Natural killer cell (primary cell): ENCODE measurements around the gene MED13. TPM values are rescaled to one million over a fixed set of nuclear protein-coding genes. Genes with fewer than 3 reads are reported as not detected.

ENCODE experiments used
- ATAC-seq, 3 donors: fragments of 150-1000 bp in 2 of 3; fragments of 200-7000 bp in 1 of 3; cut with Tn5 transposase; 1 replicate in 1 of 3; 2 replicates in 2 of 3; pipeline ENCODE4 v1.10.0; 2021; ENCODE audit warnings: mild to moderate bottlenecking in 2 of 3, moderate library complexity in 2 of 3
- DNase-seq, 2 donors: peaks; one replicate each; pipeline versions ENCODE4 v3.0.0 to v3.0.0-alpha.2; 2013 to 2021; ENCODE audit warnings: mixed read lengths in 1 of 2
- H3K27ac ChIP-seq: one replicate; pipeline ENCODE4 v1.5.1; 2013; ENCODE audit warnings: mild to moderate bottlenecking, low read length
- H3K27me3 ChIP-seq: one replicate; pipeline ENCODE4 v1.6.1; 2013; ENCODE audit warnings: low read length; ENCODE audit not compliant: control insufficient read depth, insufficient read depth
- H3K36me3 ChIP-seq: one replicate; pipeline ENCODE4 v1.6.1; 2013; ENCODE audit warnings: low read length; ENCODE audit not compliant: control insufficient read depth, insufficient read depth
- H3K4me1 ChIP-seq: one replicate; pipeline ENCODE4 v1.6.1; 2013; ENCODE audit warnings: low read length; ENCODE audit not compliant: control insufficient read depth, insufficient read depth
- H3K4me3 ChIP-seq: one replicate; pipeline ENCODE4 v1.5.1; 2013; ENCODE audit warnings: low read length
- H3K9me3 ChIP-seq: one replicate; pipeline ENCODE4 v1.6.1; 2013; ENCODE audit warnings: low read length; ENCODE audit not compliant: control insufficient read depth, insufficient read depth
- H3K27ac Mint-ChIP-seq, 2 donors: one replicate each; pipeline ENCODE4 v1.8.0; 2022; ENCODE audit warnings: mild to moderate bottlenecking in 2 of 2, mixed read lengths in 2 of 2, moderate library complexity in 1 of 2
- H3K27me3 Mint-ChIP-seq, 2 donors: one replicate each; pipeline ENCODE4 v1.8.0; 2022; ENCODE audit warnings: low read depth in 2 of 2, mixed read lengths in 2 of 2
- H3K36me3 Mint-ChIP-seq: one replicate; pipeline ENCODE4 v1.8.0; 2022; ENCODE audit warnings: mixed read lengths
- H3K4me1 Mint-ChIP-seq, 2 donors: one replicate each; pipeline ENCODE4 v1.8.0; 2022; ENCODE audit warnings: mixed read lengths in 2 of 2
- H3K4me3 Mint-ChIP-seq: one replicate; pipeline ENCODE4 v1.8.0; 2022; ENCODE audit warnings: mild to moderate bottlenecking, moderate library complexity, mixed read lengths
- H3K9me3 Mint-ChIP-seq, 2 donors: one replicate each; pipeline ENCODE4 v1.8.0; 2022; ENCODE audit warnings: mixed read lengths in 2 of 2
- WGBS: methylation state at CpG from one replicate; pipeline ENCODE4 v1.1.7; 2013; ENCODE audit warnings: missing lambda C conversion rate; ENCODE audit not compliant: insufficient coverage; 5-methylcytosine and 5-hydroxymethylcytosine counted together
- intact Hi-C: fragments of 100-400 bp; cut with micrococcal nuclease; formaldehyde crosslinking; loops from one replicate; pipeline ENCODE4 v1.14.2; 2022
- total RNA-seq, 4 donors: library from RNA; stranded (reverse); fragments of 120-200 nt in 1 of 4; gene quantifications; one replicate each; pipeline versions ENCODE4 v1.2.3 to v1.2.4, GENCODE V29; 2013 to 2022
- TF ChIP-seq, protein P1 (sequence below): fragments of 200-600 bp; IDR thresholded peaks from one replicate; pipeline ENCODE4 v1.8.0; 2022; ENCODE audit warnings: antibody characterized with exemption

The MED13 gene
- total RNA-seq, 3 donors from 2014 or later (not counting 1 experiment from before 2014, with no cell fraction given): 107 to 122 (median 116) TPM

DNA sequence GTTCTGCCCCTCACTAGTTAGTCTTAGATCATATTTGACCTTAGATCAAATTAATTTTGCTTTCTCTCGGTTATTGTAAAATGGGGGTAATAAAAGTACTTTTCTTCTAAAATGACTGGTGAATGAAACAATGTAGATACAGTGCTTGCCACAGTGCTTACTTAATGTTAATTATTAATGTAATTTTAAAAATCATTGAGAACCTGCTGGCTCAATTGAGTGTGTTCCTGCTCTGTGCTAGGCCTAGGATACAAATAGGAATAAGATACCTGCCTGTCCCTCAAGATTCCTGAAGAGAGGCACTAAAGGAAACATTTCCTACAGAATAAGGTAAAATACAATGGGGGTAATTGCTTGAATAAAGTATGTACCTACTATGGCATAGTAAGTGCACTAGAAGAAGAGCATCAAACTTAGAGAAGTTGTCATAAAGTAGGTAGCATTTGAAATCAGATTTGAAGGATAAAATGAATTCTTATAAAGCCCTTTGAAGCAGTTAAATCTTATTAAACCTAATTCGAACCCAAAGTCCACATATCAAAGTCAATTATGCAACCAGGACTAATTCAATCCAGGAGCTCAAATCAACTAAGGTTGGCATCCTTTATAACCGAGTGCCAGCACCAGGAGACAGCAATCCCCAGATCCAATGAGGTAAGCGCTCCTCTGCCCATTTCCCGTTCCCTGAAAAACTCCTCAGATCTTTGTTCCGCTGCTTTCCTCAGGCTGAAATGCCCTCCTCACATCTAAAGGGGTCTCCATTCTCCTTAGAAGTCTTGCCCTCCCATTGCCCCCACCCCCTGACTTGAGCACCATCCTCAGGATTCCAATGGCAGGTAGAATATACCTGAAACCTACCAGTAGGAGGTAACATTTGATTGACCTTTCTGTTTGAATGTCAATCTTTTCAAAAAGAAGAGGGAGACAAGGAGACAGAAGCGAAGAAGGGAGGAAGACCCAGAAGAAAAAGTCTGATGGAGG is 2.4 kb upstream of the MED13 start:
- H3K9me3 ChIP-seq: no peaks in the 10 kb centered on the region
- intact Hi-C loops: loop anchor here (2.0 kb wide), 1 partner anchor 431 kb away; no protein-coding TSS in a partner anchor
- H3K4me3 Mint-ChIP-seq: no peak overlapping the region

DNA sequence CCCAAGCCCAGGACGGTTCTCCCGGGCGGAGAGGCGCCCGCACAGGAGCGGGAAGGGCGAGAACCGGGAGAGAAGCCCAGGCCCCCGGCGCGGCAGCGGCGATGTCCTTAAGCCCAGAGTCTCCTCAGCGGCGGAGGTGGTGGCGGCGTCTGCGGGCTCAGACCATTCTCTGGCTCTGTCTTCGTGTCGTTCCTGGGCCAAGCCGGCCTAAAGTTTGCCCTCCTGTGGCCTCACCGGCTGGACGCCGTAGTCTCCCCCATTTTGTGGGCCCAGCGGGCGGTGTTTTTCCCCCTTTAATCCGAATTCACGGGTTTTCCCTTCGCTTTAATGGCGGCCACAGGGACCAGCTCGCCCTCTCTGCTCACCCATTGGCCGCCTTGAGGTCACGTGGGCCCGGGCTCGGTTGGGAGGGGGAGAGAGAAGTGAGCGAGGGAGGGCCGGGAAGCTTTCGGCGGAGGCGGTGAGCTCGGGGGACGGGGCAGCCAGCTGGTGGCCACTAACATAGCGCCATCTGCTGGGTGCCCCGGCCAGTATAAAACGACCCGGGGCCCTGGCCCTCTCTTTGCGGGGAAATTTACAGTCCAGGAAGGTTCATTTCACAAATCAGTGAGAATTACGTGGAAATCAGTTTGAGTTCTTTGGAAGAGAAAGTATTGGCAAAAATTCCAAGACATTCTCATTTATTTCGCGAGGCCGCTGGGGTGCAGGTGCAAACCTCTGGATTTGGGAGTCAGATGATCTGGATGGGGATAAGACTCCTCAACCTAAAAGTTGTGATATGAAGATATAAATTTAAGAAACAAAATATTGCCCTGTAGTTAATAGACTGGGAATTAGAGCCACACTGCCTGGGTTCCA is 762 bp upstream of the MED13 start:
- Histone ChIP-seq H3K27ac (peak overlapping the region; percentile 90), H3K27me3 (no peaks in the 10 kb centered on the region), H3K4me3 (peak overlapping the region; percentile 66), H3K36me3 (peaks cover 9% of the 10 kb centered on the region), H3K9me3 (no peaks in the 10 kb centered on the region), H3K4me1 (peaks cover 5% of the 10 kb centered on the region)
- peak overlapping the region; percentile 99 for H3K4me3 Mint-ChIP-seq
- H3K4me1 Mint-ChIP-seq: peaks cover 33 to 39% of the 10 kb centered on the region in 2 donors
- peak; percentile 90 to 98 (median 94) for ATAC-seq
- intact Hi-C loops: loop anchor here (1.0 to 2.0 kb wide), 4 partner anchors 138 to 653 kb away; partner anchors contain the start of gene BRIP1
- peak overlapping the region; percentile 93 to 98 for H3K27ac Mint-ChIP-seq
- H3K27me3 Mint-ChIP-seq: no peaks in the 10 kb centered on the region
- WGBS: 2% methylated on average over 51 of the region's 51 CpGs
- no peaks in the 10 kb centered on the region for H3K9me3 Mint-ChIP-seq
- DNase-seq: peak; percentile 97 to 99
- TF ChIP-seq, protein P1, sequence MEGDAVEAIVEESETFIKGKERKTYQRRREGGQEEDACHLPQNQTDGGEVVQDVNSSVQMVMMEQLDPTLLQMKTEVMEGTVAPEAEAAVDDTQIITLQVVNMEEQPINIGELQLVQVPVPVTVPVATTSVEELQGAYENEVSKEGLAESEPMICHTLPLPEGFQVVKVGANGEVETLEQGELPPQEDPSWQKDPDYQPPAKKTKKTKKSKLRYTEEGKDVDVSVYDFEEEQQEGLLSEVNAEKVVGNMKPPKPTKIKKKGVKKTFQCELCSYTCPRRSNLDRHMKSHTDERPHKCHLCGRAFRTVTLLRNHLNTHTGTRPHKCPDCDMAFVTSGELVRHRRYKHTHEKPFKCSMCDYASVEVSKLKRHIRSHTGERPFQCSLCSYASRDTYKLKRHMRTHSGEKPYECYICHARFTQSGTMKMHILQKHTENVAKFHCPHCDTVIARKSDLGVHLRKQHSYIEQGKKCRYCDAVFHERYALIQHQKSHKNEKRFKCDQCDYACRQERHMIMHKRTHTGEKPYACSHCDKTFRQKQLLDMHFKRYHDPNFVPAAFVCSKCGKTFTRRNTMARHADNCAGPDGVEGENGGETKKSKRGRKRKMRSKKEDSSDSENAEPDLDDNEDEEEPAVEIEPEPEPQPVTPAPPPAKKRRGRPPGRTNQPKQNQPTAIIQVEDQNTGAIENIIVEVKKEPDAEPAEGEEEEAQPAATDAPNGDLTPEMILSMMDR: peak; percentile 91
- no peaks in the 10 kb centered on the region for H3K36me3 Mint-ChIP-seq

More for the DNA sequence above, 2.4 kb upstream of the MED13 start:
- H3K4me3 ChIP-seq: no peak overlapping the region
- H3K27ac Mint-ChIP-seq: no peak overlapping the region
- ATAC-seq (no peak), DNase-seq (no peak)
- H3K27me3 Mint-ChIP-seq: no peaks in the 10 kb centered on the region
- TF ChIP-seq, protein P1: no peak
- no peak overlapping the region for H3K27ac ChIP-seq
- no peaks in the 10 kb centered on the region for H3K36me3 Mint-ChIP-seq
- 94% methylated on average over 6 of the region's 7 CpGs for WGBS
- no peaks in the 10 kb centered on the region for H3K36me3 ChIP-seq
- H3K4me1 ChIP-seq: peaks cover 5% of the 10 kb centered on the region
- no peaks in the 10 kb centered on the region for H3K9me3 Mint-ChIP-seq
- H3K27me3 ChIP-seq: no peaks in the 10 kb centered on the region
- peaks cover 24 to 31% of the 10 kb centered on the region in 2 donors for H3K4me1 Mint-ChIP-seq

DNA sequence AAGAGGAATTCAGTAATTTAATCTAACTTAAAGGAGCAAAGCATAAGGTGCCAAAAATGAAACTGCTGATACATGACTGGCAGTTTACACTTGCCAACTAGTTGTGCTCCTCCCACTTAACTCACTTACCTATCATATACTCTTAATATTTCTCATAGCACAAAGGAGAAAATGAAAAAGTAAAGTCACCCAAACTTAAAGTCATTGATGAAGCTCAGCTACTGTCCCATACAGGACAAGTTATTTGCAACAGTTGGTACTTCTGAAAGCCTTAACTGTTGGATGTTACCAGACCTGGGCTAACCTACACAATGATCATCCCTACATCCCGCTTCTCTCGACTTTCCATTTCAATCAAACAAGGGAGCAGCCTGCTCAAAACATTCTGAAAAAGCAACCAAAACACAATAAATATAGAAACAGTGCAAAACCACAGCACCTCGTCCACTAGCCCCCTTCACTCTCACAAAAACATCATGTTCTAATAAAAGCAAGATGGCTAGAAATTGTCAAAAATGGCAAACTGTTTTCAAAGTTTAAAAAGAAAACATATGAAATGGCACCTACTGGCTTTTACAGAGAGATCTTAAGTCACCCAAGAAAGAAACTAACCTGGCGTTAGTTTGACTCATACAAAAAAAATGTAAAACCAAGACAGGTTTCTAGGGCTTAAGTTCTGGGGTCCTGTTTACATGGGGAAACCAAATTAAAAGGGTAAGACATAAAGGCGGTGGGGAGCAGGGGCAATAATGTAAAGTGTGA is 868 bp downstream of the MED13 start:
- Mint-ChIP-seq H3K4me1 (peaks cover 38 to 44% of the 10 kb centered on the region in 2 donors), H3K27me3 (no peaks in the 10 kb centered on the region), H3K9me3 (no peaks in the 10 kb centered on the region), H3K4me3 (peak overlapping the region; percentile 96), H3K27ac (peak overlapping the region; percentile 93 to 98), H3K36me3 (no peaks in the 10 kb centered on the region)
- Histone ChIP-seq H3K27me3 (no peaks in the 10 kb centered on the region), H3K4me1 (peaks cover 8% of the 10 kb centered on the region), H3K36me3 (peaks cover 18% of the 10 kb centered on the region), H3K9me3 (no peaks in the 10 kb centered on the region), H3K27ac (peak overlapping the region; percentile 67), H3K4me3 (peak overlapping the region; percentile 54)
- TF ChIP-seq, protein P1: no peak
- peak in 2 of 3 donors; percentile 20 to 36 for ATAC-seq
- intact Hi-C loops: loop anchor here (2.0 kb wide), 1 partner anchor 651 kb away; no protein-coding TSS in a partner anchor
- under 1% methylated on average over 5 of the region's 5 CpGs for WGBS
- peak in 1 of 2 donors; percentile 60 for DNase-seq
